ENCODE measurements around the gene PTHLH. TPM values are rescaled to one million over a fixed set of nuclear protein-coding genes. Genes with fewer than 3 reads are reported as not detected.

PTHLH gene
- total RNA-seq, 2 experiments from 2014 or later, result not detected

DNA sequence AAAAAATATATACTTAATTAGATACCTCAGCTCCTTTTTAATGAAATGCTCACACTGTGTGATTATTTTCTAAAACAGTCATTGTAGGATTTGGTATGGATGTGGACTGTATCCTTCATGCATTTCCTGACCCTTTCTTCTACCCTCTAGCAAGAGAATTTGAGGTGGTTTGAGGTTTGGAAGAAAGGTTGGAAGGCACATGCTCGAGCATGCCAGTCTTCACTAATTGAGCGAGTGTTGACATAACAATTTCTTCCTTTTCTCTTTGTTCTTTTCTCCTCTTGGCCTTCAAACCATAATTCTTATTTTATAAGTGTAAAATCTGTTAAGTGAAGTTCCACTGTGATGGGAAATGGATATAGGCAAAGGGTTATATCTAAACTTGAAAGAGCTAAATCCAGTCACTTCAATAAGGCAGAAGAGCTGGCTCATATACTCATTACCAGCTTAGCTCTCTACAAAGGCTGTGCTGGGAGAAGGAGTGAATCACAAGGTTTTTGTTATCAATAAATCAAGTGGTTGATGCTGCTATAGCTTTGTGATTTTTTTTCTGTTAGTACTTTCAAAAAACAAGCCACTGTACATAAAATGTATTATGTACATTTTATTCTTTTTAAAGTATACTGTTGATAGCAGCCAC, 16.2 kb upstream of the PTHLH start:
- POLR2A ChIA-PET, result no interaction called here
- H3K27me3 Mint-ChIP-seq, result peaks cover 9% of the 10 kb centered on the region
- H3K4me3 Mint-ChIP-seq, result no peak overlapping the region
- CTCF ChIA-PET, result interaction anchor here (0.6 kb wide), 1 partner anchor 103 kb away, joined by 3 read pairs; no protein-coding TSS in a partner anchor
- DNase-seq, result no peak
- H3K27ac Mint-ChIP-seq, result no peak overlapping the region
- H3K9me3 Mint-ChIP-seq, result peaks cover 2% of the 10 kb centered on the region
- no peaks in the 10 kb centered on the region for H3K36me3 Mint-ChIP-seq (ENCODE audit: low read depth)
- H3K4me1 Mint-ChIP-seq, result no peaks in the 10 kb centered on the region

GRCh38 chr12:27987331-27987730, 14.8 kb upstream of the PTHLH start:
- POLR2A ChIA-PET, result no interaction called here
- Mint-ChIP-seq H3K27me3 (peaks cover 13% of the 10 kb centered on the region), H3K9me3 (peaks cover 2% of the 10 kb centered on the region), H3K27ac (no peak overlapping the region), H3K4me3 (no peak overlapping the region), H3K4me1 (no peaks in the 10 kb centered on the region), H3K36me3 (ENCODE audit: low read depth) (no peaks in the 10 kb centered on the region)
- no peak for DNase-seq
- CTCF ChIA-PET, result interaction anchor here (0.6 kb wide), 2 partner anchors 30 to 764 kb away, joined by 3 to 4 read pairs; no protein-coding TSS in a partner anchor

DNA sequence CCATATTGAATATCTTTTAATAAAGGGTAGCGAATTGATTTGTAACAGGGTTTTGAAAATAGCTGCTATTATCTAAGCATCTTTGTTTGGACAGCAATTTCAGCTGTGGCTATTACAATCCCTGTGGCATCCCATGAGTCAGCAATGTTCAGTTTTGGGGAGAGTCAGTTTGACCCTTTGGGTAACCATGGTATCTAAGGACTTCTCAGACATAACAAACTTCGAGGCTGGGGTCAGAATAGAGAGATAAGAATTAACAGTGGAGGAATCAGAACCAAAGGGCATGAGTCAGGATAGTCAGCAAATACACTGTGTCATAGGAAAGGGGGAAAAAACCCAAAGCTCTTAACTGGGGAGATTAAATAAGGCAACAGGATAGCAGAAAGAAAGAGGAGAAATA, 11.7 kb upstream of the PTHLH start:
- ChIA-PET POLR2A (no interaction called here), CTCF (interaction anchor here (1.0 kb wide), 1 partner anchor 11 kb away, joined by 5 read pairs; no protein-coding TSS in a partner anchor)
- H3K27ac Mint-ChIP-seq, result no peak overlapping the region
- H3K27me3 Mint-ChIP-seq, result peaks cover 33% of the 10 kb centered on the region
- no peak for DNase-seq
- H3K9me3 Mint-ChIP-seq, result peaks cover 2% of the 10 kb centered on the region
- no peaks in the 10 kb centered on the region for H3K36me3 Mint-ChIP-seq (ENCODE audit: low read depth)
- H3K4me3 Mint-ChIP-seq, result no peak overlapping the region
- H3K4me1 Mint-ChIP-seq, result no peaks in the 10 kb centered on the region

DNA sequence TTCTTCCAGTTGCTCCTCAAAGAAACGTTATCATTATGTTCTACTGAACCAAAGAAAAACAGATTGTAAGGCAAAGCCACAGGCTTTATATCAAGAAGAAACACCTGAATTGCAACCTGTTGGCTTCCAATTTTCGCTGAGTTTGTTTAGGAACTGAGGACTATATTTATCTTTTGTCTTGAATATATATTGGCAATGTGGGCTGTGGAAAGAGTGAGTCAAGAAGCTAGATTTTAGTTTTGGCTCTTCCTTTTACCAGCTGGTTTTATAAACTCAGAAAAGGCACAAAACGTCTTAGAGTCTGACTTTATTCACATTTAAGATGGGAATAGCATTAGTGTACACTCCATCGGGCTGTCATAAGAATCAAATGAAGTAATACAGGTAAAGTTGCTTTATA, 10.4 kb upstream of the PTHLH start:
- no peaks in the 10 kb centered on the region for H3K4me1 Mint-ChIP-seq
- POLR2A ChIA-PET, result no interaction called here
- peaks cover 2% of the 10 kb centered on the region for H3K9me3 Mint-ChIP-seq
- peaks cover 43% of the 10 kb centered on the region for H3K27me3 Mint-ChIP-seq
- no peak for DNase-seq
- CTCF ChIA-PET, result no interaction called here
- no peak overlapping the region for H3K27ac Mint-ChIP-seq
- no peak overlapping the region for H3K4me3 Mint-ChIP-seq
- no peaks in the 10 kb centered on the region for H3K36me3 Mint-ChIP-seq (ENCODE audit: low read depth)

DNA sequence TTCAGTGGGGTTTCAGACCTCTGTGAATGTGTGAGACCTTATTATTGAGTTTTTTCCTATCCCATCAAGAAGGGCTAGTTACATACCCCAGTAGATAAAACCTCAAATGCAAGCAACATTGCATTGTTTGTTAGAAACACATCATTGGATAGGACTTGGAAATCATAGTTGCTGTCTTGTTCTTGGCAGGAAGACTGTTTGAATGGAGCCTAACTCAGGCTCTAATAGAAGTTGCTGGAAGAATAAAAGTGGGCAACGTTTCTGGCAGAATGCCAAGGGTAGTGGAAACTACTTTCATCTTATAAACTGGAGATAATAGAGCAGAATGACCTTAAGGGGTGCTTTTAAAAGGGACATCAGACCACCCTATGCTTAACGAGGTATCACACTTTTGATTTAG, 9.9 kb upstream of the PTHLH start:
- Mint-ChIP-seq H3K36me3 (ENCODE audit: low read depth) (no peaks in the 10 kb centered on the region), H3K9me3 (peaks cover 2% of the 10 kb centered on the region), H3K27me3 (peaks cover 47% of the 10 kb centered on the region), H3K4me3 (no peak overlapping the region), H3K4me1 (no peaks in the 10 kb centered on the region), H3K27ac (no peak overlapping the region)
- DNase-seq, result no peak
- ChIA-PET CTCF (no interaction called here), POLR2A (no interaction called here)

- Mint-ChIP-seq H3K27ac (no peak overlapping the region), H3K4me1 (no peaks in the 10 kb centered on the region), H3K36me3 (ENCODE audit: low read depth) (no peaks in the 10 kb centered on the region), H3K4me3 (no peak overlapping the region), H3K27me3 (peaks cover 52% of the 10 kb centered on the region), H3K9me3 (peaks cover 2% of the 10 kb centered on the region)
- POLR2A ChIA-PET, result no interaction called here
- no peak for DNase-seq
- CTCF ChIA-PET, result no interaction called here
Observed at GRCh38 chr12:27981874-27982273, 9.3 kb upstream of the PTHLH start.

DNA sequence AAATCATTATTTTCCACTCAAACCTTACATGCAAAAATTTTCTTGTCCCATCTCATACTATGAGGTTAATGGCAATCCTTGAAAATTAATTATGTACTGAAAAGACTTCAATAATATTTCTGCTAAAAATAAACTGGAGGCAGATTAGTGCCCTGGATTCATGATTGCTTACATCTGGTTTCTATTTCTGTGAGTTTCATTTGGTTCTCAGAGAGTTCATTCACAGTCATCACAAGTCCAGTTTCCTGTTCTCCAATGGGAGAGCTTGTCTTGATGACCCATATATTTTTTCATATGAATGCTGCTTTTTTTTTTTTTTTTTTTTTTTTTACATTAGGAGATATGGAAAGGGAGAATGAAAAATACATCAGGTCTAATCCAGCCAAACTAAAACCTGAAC, 6.6 kb upstream of the PTHLH start:
- Mint-ChIP-seq H3K9me3 (no peaks in the 10 kb centered on the region), H3K36me3 (ENCODE audit: low read depth) (no peaks in the 10 kb centered on the region), H3K27ac (no peak overlapping the region), H3K4me1 (peaks cover 8% of the 10 kb centered on the region), H3K27me3 (peaks cover 77% of the 10 kb centered on the region), H3K4me3 (no peak overlapping the region)
- ChIA-PET CTCF (no interaction called here), POLR2A (no interaction called here)
- no peak for DNase-seq

GRCh38 chr12:27975222-27976136, 2.9 kb upstream of the PTHLH start:
- H3K27ac Mint-ChIP-seq, result no peak overlapping the region
- no peak for DNase-seq
- H3K4me1 Mint-ChIP-seq, result peaks cover 15% of the 10 kb centered on the region
- no peaks in the 10 kb centered on the region for H3K36me3 Mint-ChIP-seq (ENCODE audit: low read depth)
- H3K4me3 Mint-ChIP-seq, result no peak overlapping the region
- ChIA-PET CTCF (interaction anchor here (0.7 kb wide), 1 partner anchor 897 kb away, joined by 3 read pairs; no protein-coding TSS in a partner anchor), POLR2A (no interaction called here)
- no peaks in the 10 kb centered on the region for H3K9me3 Mint-ChIP-seq
- H3K27me3 Mint-ChIP-seq, result peaks cover 92% of the 10 kb centered on the region

- Mint-ChIP-seq H3K4me3 (no peak overlapping the region), H3K27me3 (peaks cover 89% of the 10 kb centered on the region), H3K36me3 (ENCODE audit: low read depth) (no peaks in the 10 kb centered on the region), H3K4me1 (peaks cover 18% of the 10 kb centered on the region), H3K9me3 (no peaks in the 10 kb centered on the region), H3K27ac (no peak overlapping the region)
- DNase-seq, result no peak
- CTCF ChIA-PET, result no interaction called here
- POLR2A ChIA-PET, result no interaction called here
Observed at GRCh38 chr12:27974735-27975221, 2.2 kb upstream of the PTHLH start.

DNA sequence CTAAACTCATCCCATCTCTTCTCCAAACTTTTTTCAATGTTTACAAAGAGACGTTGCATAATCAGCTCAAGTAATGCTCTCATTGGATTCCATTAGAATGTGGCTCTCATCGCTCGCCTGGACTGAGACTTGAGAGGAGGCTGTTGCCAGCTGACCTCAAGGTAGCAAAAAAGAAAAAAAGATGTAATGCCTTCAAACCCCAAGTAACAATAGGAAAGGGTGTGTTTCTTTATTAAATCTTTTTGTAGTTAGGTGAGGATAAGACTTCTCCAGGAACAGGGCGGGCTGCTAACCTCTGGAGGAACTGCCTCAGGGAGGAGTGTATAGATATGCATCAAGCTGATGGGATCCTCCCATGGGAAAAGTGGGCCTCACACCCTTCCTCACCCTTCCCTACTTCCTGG, 956 bp upstream of the PTHLH start:
- H3K4me1 Mint-ChIP-seq, result peaks cover 26% of the 10 kb centered on the region
- no peak overlapping the region for H3K4me3 Mint-ChIP-seq
- no peaks in the 10 kb centered on the region for H3K9me3 Mint-ChIP-seq
- CTCF ChIA-PET, result no interaction called here
- no peak for DNase-seq
- H3K27me3 Mint-ChIP-seq, result peaks cover 88% of the 10 kb centered on the region
- POLR2A ChIA-PET, result no interaction called here
- no peak overlapping the region for H3K27ac Mint-ChIP-seq
- no peaks in the 10 kb centered on the region for H3K36me3 Mint-ChIP-seq (ENCODE audit: low read depth)

GRCh38 chr12:27971606-27972005, 927 bp downstream of the PTHLH start:
- ChIA-PET CTCF (no interaction called here), POLR2A (no interaction called here)
- no peaks in the 10 kb centered on the region for H3K36me3 Mint-ChIP-seq (ENCODE audit: low read depth)
- peak overlapping the region; percentile 27 for H3K4me3 Mint-ChIP-seq
- peaks cover 26% of the 10 kb centered on the region for H3K4me1 Mint-ChIP-seq
- peaks cover 89% of the 10 kb centered on the region for H3K27me3 Mint-ChIP-seq
- no peak overlapping the region for H3K27ac Mint-ChIP-seq
- no peak for DNase-seq
- no peaks in the 10 kb centered on the region for H3K9me3 Mint-ChIP-seq

GRCh38 chr12:27971121-27971489, 1.4 kb downstream of the PTHLH start:
- no peaks in the 10 kb centered on the region for H3K36me3 Mint-ChIP-seq (ENCODE audit: low read depth)
- peaks cover 26% of the 10 kb centered on the region for H3K4me1 Mint-ChIP-seq
- no peak for DNase-seq
- H3K27ac Mint-ChIP-seq, result no peak overlapping the region
- ChIA-PET POLR2A (no interaction called here), CTCF (no interaction called here)
- H3K4me3 Mint-ChIP-seq, result peak overlapping the region; percentile 27
- H3K9me3 Mint-ChIP-seq, result no peaks in the 10 kb centered on the region
- peaks cover 88% of the 10 kb centered on the region for H3K27me3 Mint-ChIP-seq

GRCh38 chr12:27970401-27971120, 2.0 kb downstream of the PTHLH start:
- H3K4me1 Mint-ChIP-seq, result peaks cover 21% of the 10 kb centered on the region
- DNase-seq, result no peak
- H3K27me3 Mint-ChIP-seq, result peaks cover 86% of the 10 kb centered on the region
- CTCF ChIA-PET, result no interaction called here
- H3K27ac Mint-ChIP-seq, result no peak overlapping the region
- POLR2A ChIA-PET, result no interaction called here
- H3K36me3 Mint-ChIP-seq (ENCODE audit: low read depth), result no peaks in the 10 kb centered on the region
- peak overlapping the region; percentile 27 for H3K4me3 Mint-ChIP-seq
- no peaks in the 10 kb centered on the region for H3K9me3 Mint-ChIP-seq
